Measurements from ENCODE around the gene PTH2.
"Not testable (repeated sequence)": the region's sequence is repeated elsewhere in the genome, so short reads cannot be mapped to it uniquely, and the experiment has no call there.

The PTH2 gene

GRCh38 chr19:49447485-49448431 lies 24.5 kb upstream of the PTH2 start:
- DNase-seq, result no peak

- no peak for DNase-seq
Observed at GRCh38 chr19:49445997-49446396, 22.8 kb upstream of the PTH2 start.

- DNase-seq, result not testable (repeated sequence)
Observed at GRCh38 chr19:49444100-49444700, 21.0 kb upstream of the PTH2 start.

DNA sequence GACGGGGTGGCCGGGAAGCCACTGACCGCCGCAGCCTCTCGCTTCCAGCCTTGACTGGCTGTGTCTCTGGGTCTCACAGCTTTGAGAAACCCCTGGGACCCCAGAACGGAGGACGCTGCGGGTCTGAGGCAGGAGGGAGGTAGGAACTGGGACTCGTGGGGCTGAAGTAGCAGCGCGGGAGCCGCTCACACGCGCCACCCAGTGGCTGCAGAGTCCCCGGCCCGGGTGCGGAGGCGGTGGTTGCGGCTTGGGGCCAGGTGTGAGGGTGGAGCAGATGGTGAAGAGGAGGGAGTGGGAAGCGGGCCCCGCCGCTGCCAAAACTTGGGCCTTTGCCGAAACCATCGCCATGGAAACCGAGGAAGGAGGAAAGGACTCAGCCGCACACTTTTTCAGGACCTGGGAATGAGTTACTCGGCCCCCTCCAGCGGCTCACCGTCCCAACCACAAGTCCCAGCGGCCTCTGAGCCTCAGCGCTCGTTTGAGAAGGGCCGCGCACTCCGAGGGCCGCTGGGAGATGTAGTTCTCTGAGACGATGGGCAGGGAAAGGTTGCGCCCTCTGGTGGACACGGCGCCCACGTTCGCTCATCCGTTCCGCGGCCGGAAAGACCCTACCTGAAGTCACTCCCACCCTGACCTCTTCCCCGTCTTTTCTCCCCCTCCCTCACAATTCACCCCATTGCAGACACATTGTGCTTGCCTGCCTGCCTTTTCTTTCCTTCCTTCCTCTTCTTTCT lies 20.3 kb upstream of the PTH2 start:
- peak; percentile 97 for DNase-seq

DNA sequence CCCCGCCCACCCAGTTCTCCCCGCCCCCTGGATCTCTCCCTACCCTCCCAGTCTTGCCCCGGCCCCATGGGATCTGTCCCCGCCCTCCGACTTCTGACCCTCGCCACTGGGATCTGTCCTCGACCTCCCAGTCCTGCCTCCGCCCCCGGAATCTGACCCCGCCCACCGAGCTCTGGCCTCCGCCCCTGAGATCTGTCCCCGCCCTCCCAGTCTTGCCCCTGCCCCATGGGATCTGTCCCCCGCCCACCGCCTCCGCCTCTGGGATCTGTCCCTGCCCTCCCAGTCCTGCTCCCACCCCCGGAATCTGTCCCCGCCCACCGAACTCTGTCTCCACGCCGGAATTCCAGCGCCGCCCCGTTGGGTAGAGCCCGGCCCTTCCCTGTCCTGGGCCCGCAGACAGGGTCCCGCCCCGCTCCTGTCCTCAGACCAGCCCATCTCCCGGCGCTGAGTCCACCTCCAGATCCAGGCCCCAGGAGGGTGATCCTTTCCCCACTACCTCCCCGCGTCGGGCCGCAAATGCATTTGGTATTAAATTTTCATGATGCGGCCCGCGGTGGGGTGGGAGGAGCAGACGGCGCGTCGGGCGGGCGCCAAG lies 19.6 kb upstream of the PTH2 start:
- peak; percentile 94 for DNase-seq

- DNase-seq, result peak; percentile 63
Observed at GRCh38 chr19:49442354-49442753, 19.1 kb upstream of the PTH2 start.

DNA sequence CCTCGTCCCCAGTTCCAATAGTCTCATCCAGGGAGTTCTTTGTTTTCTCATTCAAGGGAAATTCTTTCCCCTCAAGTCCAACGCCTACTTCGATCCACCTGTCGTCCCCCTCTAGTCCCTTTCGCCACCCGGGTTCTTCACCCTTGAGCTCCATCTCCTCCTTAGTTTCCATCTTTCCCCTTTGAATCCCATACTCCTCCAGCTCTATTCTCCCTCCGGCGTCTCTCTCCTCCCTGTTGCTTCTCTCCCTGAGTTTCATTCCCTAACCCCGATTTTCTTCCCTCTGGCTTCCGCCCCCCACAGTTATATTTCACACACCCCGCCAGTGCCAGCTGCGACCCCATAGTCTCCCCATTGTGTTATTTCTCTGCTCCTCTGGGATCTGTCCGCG lies 18.7 kb upstream of the PTH2 start:
- DNase-seq, result no peak

GRCh38 chr19:49441210-49441959 lies 18.1 kb upstream of the PTH2 start, which contains the start of gene SLC17A7:
Gene SLC17A7, minus strand, starts transcription at chr19:49441527. Its CDS starts 148 bp downstream, at chr19:49441379.
- DNase-seq, result peak; percentile 86

DNA sequence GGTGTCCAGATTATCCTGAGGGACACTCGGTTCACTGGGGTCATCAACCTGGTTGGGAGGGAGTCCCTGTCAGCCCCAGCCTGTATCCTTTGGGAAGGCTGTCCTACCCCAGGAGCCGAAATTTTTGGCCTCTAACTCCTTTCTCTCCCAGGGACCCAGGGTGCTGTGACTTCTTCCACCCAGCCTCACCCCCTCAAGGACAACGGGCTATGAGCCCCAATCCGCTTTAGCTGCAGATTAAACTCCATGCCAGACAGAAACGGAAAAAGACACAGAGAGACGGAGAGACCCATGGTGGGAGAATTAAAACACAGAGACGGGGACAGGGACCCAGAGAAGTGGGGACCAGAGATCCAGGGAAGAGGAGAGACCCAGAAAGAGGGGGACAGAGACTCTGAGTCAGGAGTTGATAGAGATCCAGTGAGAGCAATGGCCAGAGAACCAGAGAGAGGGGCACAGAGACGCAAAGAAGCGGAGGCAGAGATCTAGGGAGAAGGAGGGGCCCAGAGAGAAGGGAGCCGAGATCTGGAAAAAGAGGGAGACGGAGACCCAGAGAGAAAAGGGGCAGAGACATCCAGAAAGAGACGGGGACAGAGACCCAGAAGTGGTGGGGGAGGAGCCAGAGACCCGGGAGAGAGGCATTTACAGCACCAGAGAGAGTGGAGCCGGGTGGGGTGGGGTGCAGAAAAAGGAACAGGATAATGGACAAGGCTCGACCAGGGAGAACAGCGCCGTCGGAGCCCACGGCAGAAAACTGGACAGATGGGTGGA lies 17.4 kb upstream of the PTH2 start:
- no peak for DNase-seq

DNA sequence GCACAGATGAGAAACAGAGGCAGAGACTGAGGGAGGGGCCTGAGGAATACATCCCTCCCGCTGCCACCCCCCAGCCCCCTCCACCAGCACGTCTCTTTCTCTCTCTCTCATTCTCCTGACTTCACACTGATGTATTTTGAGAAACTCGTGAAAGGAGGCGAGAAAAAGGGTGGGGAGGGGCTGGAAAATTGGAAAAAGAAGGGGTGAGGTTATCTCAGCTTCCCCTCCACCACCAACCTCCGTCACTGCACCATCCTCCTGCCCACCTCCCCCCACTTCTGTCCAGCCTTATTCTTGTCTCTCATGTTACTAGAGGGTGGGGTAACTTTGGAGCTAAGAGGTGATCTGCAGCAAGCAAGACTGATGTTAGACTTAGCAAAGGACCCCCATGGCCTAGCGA lies 16.6 kb upstream of the PTH2 start:
- no peak for DNase-seq

DNA sequence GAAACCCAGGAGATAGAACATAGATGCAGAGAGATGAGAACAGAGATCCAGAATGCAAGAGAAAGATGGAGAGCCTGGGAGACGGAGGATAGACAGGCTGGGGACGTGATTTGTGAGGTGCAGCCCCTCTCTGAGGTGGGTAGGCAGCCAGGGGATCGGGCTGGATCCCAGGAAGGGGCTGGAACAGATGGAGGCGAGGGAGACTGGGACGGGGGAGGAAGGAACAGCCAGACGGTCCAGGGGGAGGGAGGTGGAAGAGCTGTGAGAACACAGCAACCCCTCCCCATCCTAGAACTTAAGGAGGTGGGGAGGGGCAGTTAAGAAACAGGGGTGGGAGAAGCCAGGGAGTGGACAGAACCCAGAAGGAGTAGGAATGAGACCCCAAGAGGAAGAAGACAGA lies 15.0 kb upstream of the PTH2 start:
- DNase-seq, result no peak

DNA sequence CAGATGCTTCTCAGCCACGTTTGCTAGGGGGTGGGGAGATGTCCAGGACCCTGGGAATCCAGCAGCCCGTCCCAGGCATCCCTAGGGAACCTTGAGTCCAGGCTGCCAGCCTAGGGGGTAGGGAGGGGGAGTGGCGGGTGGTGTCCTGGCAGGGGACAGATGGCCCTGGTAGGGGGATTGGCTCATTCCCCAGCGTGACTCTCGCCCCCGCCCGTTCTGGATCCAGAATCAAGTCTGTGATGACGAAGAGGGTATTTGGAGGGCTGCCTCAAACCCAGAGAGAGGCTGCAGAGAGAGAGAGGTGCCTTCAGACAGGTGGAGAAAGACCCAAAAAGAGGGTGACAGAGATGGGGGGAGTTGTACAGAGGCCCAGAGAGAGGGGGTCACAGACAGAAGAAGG lies 14.0 kb upstream of the PTH2 start:
- DNase-seq, result peak; percentile 54

DNA sequence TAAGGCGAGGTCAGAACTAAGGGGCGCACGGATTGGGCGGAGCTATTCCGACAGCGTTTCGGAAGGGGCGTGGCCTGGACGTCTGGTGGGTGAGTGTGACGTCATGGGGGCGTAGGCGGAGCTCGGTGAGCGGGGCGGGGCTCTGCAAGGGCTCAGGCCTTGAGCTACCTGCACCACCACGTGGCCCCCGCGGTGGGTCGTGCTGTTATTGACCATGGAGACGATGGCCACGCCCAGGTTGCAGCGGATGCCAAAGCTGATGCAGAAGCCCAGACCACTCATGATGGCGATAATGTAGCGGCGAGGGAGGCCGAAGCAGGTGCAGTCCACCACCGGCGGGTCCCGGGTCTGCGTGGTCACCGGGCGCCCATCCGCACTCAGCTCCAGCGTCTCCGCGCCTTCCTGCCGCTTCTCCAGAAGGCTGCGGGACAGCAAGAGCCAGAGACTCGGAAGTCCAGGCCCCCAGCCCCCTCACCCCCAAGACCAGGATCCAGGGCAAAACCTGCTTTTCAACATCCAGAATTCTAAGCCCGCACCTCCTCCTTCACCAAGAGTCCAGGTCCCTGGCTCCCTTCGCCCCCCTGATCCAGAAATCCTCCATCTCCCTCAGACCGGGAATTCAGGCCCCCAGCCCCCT lies 13.3 kb upstream of the PTH2 start:
- DNase-seq, result no peak

- DNase-seq, result no peak
Observed at GRCh38 chr19:49435670-49436069, 12.4 kb upstream of the PTH2 start.

- DNase-seq, result no peak
Observed at GRCh38 chr19:49434907-49435583, 11.8 kb upstream of the PTH2 start.

DNA sequence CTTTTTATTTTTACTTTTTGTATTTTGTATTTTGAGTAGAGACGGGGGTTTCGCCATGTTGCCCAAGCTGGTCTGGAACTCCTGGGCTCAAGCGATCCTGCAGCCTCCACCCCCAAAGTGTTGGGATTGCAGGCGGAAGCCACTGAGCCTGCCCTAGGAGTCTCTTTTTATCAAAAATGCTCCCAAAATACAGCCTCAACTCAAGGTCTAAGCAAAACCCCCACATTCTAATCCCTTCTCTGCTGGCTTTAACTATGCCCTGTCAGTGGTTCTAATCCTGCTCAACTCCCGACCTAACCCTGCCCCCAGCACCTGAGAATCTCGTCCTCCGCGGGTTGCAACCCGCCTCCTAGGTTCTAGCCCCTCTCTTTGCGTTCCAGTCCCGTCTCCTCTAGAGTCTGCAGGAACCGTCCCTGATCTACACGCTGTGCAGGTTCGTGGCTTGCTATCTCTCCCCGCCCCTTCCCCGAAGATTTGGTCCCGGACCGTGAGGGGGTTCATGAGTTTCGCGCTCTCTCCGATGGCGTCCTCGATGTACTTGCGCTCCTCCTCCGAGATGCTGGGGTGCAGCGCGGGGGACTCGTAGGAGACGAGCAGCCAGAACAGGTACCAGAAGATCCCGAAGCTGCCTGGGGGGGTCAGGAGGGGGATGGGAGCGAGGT lies 10.1 kb upstream of the PTH2 start:
- DNase-seq, result no peak

DNA sequence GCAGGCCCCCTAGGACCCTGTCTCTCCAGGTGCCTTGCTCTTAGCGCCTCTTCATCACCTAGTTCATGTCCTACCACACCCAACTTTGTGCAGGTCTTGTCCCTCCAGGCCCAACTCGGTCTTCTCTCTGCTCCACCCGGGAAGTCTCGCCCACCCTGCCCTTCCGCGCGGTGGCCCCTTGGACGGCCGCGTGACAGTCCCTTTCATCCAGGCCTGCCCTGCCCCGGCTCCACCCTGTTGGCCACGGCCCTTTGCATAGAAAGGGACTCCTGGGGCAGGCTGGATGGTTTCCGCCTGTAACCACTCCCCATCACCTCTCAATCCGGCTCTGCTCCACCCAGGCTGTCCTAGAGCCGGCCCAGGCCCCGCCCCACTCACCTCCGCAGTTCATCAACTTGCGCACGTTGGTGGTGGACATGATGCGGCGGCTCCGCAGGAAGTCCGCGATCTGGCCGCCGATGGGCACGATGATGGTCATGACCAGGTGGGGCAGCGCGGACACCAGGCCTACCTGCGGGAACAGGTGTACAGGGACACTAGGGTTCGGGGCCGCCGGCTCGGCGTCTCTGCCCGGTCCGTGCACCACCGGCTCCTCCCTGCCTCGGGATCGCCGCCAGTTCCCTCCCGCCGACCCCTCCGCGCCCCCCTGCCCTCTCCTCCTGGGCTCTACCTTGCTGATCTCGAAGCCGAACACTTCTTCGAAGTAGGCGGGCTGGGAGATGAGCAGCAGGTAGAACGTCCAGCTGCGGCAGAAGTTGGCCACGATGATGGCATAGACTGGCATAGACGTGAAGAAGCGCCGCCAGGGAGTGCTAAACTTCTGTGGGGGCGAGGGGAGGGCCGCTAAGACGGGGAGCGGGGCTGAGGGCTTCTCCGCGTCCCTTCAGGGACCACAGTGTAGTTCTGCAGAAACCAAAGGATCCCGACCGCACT lies 9.2 kb upstream of the PTH2 start:
- no peak for DNase-seq

DNA sequence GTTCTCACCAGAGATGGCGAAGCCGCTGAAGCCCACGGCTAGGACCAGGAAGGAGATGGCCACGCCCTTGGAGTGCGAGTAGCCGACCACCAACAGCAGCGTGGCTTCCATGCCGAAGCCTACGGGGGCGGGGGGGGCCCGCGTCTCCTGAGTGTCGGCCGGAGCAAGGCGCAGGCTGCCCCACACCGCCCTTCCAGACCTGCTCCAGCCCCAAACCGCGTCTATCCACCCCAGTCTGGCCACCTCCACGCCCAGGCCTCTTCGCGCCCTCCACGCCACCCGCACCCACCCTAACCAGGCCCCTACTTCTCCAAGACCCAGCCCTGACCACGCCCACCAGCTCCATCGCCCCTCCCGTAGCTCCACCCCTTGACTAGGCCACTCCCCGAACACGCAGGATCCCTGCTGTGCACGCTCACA lies 8.1 kb upstream of the PTH2 start:
- no peak for DNase-seq

Measured in NCI-H1694 (cell line).